Ishikawa (cell line): Measurements from ENCODE around the gene CCDC34.

ENCODE experiments used
- CEBPB ChIP-seq: IDR thresholded peaks from 2 replicates; pipeline ENCODE4 v1.6.1; 2012
- CREB1 ChIP-seq: IDR thresholded peaks from 2 replicates; pipeline ENCODE4 v1.6.1; 2012; ENCODE audit warnings: low read depth
- EGR1 ChIP-seq: IDR thresholded peaks from 2 replicates; pipeline ENCODE4 v1.6.1; 2012
- EP300 ChIP-seq: IDR thresholded peaks from 2 replicates; pipeline ENCODE4 v1.6.1; 2012; ENCODE audit warnings: borderline replicate concordance
- FOXM1 ChIP-seq: IDR thresholded peaks from 2 replicates; pipeline ENCODE4 v1.6.1; 2012; ENCODE audit warnings: low read depth, borderline replicate concordance
- NFIC ChIP-seq: IDR thresholded peaks from 2 replicates; pipeline ENCODE4 v1.6.1; 2012
- RAD21 ChIP-seq: IDR thresholded peaks from 2 replicates; pipeline ENCODE4 v1.6.1; 2012; ENCODE audit warnings: low read depth
- TAF1 ChIP-seq: IDR thresholded peaks from 2 replicates; pipeline ENCODE4 v1.6.1; 2012; ENCODE audit warnings: low read depth, mild to moderate bottlenecking
- TCF12 ChIP-seq: IDR thresholded peaks from 2 replicates; pipeline ENCODE4 v1.6.1; 2012; ENCODE audit warnings: low read depth
- TEAD4 ChIP-seq: IDR thresholded peaks from 2 replicates; pipeline ENCODE4 v1.6.1; 2012
- YY1 ChIP-seq: IDR thresholded peaks from 2 replicates; pipeline ENCODE4 v1.6.1; 2012; ENCODE audit warnings: low read depth
- ZBTB7A ChIP-seq: IDR thresholded peaks from 2 replicates; pipeline ENCODE4 v1.6.1; 2012; ENCODE audit warnings: low read depth
- TF ChIP-seq, protein P1 (sequence below): IDR thresholded peaks from 2 replicates; pipeline ENCODE4 v1.6.1; 2012
- TF ChIP-seq, protein P2 (sequence below): IDR thresholded peaks from 2 replicates; pipeline ENCODE4 v1.6.1; 2012; ENCODE audit warnings: low read depth, mild to moderate bottlenecking
- TF ChIP-seq, protein P3 (sequence below): IDR thresholded peaks from 2 replicates; pipeline ENCODE4 v1.6.1; 2012

CCDC34 gene

DNA sequence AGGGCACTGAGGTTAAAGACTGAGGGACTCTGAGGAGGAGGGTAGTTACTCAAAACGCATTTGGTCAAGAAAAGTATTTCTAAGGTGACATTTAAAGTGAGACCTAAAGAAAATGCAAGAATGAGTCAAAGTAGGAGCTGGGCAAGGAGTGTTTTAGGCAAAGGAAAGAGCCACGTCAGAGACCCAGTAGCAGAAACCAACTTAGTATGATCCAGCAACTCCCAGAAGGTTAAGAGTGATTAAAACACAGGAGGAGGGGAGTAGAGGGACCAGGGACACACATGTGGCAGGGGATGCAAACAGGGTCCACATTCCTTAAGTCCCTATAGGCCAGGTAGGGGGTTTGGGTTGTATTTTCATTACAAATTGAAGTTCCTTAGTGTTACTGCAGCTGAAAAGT is 24.3 kb upstream of the CCDC34 start:
- TF ChIP-seq RAD21 (no peak), FOXM1 (no peak), CREB1 (no peak), TEAD4 (no peak), CEBPB (no peak), EGR1 (no peak), YY1 (no peak), TAF1 (no peak)
- TF ChIP-seq, protein P1, sequence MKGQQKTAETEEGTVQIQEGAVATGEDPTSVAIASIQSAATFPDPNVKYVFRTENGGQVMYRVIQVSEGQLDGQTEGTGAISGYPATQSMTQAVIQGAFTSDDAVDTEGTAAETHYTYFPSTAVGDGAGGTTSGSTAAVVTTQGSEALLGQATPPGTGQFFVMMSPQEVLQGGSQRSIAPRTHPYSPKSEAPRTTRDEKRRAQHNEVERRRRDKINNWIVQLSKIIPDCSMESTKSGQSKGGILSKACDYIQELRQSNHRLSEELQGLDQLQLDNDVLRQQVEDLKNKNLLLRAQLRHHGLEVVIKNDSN, result no peak

DNA sequence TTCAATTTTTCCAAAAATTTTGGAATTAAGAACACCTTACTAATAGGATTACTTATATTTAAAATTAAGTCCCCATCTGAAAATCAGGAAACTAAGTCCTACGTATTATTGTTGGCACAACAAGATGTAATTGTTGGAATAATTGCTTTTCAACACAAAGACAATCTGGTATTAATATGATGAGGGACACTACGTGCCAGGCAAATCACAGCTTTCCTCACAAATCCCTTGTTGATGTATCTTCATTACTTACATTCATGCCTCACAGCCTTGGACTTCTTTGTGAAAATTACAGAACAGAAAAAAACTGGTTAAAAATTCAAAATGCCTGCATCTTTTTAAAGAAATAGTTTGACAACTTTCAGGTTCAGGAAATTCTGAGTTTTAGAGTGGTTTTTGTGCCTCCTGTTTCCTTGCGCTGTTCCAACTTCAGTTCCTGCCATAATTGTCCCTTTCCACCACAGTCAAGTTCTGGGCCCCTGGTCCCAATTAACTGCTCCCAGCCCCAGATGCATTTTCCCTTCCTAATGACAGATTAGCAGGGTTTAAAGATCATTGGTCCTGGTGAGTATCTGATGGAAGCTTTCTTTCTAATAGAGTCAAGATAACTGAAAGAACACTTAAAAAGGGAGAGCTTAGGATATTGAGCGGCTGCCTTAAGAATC is 23.3 kb upstream of the CCDC34 start:
- TF ChIP-seq ZBTB7A (no peak), NFIC (no peak), CEBPB (no peak), FOXM1 (no peak), TCF12 (no peak), EGR1 (no peak), TEAD4 (no peak)
- TF ChIP-seq, protein P1, result no peak

DNA sequence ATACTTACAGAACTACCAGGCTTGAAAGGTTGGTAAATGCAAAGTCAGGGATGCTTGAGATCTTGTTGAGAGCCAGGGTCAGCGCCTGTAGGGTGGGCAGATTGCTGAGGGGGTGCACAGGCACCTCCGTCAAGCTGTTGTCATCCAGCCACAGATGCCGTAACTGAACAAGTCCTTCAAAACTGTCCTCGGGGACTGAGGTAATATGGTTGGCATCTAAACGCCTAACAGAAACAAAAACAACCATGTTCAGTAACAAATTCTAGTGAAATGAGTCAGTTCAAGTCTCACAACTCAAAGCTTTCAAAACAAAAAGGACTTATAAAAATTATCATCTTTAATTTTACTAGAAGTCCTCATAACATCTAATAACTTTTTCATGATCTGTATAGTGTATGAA is 22.2 kb upstream of the CCDC34 start:
- no peak for TF ChIP-seq YY1
- no peak for TF ChIP-seq TCF12
- TF ChIP-seq CREB1, result no peak

DNA sequence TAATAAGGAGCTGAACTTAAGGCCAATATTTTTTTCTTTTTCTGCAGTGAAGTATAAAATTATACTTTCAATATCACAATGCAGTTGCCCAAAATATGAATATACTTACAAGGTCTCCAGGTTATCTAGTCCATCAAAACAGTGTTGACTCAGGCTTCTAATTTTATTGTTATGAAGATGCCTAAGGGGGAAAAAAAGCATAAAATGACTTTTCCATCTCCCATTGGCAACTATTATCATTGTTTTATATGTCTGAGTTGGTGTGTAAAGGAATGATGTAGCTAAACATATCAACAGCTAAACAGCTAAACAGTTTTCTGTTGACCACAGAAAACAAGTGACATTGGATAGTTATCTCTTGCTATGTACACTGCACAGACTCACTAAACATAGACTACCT is 21.2 kb upstream of the CCDC34 start:
- TF ChIP-seq, protein P2, sequence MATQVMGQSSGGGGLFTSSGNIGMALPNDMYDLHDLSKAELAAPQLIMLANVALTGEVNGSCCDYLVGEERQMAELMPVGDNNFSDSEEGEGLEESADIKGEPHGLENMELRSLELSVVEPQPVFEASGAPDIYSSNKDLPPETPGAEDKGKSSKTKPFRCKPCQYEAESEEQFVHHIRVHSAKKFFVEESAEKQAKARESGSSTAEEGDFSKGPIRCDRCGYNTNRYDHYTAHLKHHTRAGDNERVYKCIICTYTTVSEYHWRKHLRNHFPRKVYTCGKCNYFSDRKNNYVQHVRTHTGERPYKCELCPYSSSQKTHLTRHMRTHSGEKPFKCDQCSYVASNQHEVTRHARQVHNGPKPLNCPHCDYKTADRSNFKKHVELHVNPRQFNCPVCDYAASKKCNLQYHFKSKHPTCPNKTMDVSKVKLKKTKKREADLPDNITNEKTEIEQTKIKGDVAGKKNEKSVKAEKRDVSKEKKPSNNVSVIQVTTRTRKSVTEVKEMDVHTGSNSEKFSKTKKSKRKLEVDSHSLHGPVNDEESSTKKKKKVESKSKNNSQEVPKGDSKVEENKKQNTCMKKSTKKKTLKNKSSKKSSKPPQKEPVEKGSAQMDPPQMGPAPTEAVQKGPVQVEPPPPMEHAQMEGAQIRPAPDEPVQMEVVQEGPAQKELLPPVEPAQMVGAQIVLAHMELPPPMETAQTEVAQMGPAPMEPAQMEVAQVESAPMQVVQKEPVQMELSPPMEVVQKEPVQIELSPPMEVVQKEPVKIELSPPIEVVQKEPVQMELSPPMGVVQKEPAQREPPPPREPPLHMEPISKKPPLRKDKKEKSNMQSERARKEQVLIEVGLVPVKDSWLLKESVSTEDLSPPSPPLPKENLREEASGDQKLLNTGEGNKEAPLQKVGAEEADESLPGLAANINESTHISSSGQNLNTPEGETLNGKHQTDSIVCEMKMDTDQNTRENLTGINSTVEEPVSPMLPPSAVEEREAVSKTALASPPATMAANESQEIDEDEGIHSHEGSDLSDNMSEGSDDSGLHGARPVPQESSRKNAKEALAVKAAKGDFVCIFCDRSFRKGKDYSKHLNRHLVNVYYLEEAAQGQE, result no peak
- TF ChIP-seq CEBPB, result no peak

DNA sequence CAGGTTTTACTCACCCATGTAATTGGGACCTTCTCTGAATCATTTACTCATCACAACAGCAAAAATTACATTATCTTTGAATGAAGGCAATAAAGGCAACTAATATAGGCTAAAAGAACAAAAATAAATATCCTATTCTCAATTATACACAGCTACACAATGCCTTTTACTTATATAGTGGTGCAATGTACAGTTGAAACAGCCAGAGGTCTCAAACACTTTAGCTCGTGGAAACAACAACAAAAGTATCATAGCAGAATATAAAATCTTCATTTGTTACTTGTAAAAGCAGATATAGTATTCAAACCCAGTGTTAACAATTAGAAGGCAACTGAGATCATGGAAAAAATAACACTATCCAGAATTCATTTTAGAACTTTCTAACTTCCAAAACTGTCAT is 20.6 kb upstream of the CCDC34 start:
- TF ChIP-seq CREB1, result no peak
- TF ChIP-seq, protein P1, result no peak
- TF ChIP-seq FOXM1, result no peak
- no peak for TF ChIP-seq CEBPB
- no peak for TF ChIP-seq RAD21
- no peak for TF ChIP-seq YY1
- TF ChIP-seq, protein P2, result no peak
- no peak for TF ChIP-seq EGR1
- TF ChIP-seq TEAD4, result no peak
- no peak for TF ChIP-seq TCF12
- TF ChIP-seq, protein P3, sequence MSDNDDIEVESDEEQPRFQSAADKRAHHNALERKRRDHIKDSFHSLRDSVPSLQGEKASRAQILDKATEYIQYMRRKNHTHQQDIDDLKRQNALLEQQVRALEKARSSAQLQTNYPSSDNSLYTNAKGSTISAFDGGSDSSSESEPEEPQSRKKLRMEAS, result no peak
- no peak for TF ChIP-seq NFIC
- TF ChIP-seq EP300, result no peak
- no peak for TF ChIP-seq TAF1
- no peak for TF ChIP-seq ZBTB7A

DNA sequence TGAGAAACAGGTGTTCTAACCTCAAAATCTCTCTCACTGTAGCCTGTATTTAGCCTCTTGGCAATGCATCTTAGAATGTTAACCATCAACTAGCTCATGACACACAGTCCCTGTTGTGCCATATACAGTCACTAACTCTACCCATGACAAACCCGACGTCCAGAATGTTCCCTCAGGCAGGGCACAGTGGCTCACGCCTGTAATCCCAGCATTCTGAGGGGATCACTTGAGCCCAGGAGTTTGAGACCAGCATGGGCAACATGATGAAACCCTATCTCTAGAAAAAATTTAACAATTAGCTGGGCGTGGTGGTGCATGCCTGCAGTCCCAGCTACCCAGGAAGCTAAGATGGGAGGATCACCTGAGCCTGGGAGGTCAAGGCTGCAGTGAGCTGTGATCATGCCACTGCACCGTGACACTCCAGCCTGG is 18.2 kb upstream of the CCDC34 start:
- no peak for TF ChIP-seq ZBTB7A
- TF ChIP-seq YY1, result no peak
- no peak for TF ChIP-seq EGR1
- no peak for TF ChIP-seq RAD21
- TF ChIP-seq FOXM1, result no peak
- TF ChIP-seq, protein P3, result no peak
- TF ChIP-seq TEAD4, result no peak
